ENCODE measurements around the gene AGAP3.

The AGAP3 gene

GRCh38 chr7:151137791-151138152 lies 51.5 kb downstream of the AGAP3 start:
- Histone ChIP-seq H3K23ac (ENCODE audit: low read depth, low read length, poor library complexity) (peak overlapping the region; percentile 69), H3K4me2 (ENCODE audit: insufficient read depth, low read length, poor library complexity, severe bottlenecking) (no peak overlapping the region), H2BK15ac (ENCODE audit: low read length) (peak overlapping the region; percentile 70), H3K27me3 (ENCODE audit: control insufficient read depth in 3 of 3, insufficient read depth in 3 of 3, low read depth in 1 of 3, low read length in 3 of 3) (no peaks in the 10 kb centered on the region), H3K4ac (ENCODE audit: low read length) (peak overlapping the region; percentile 24), H3K14ac (ENCODE audit: low read length) (no peak overlapping the region), H3K27ac (replicated peaks; ENCODE audit: low read length) (no peak overlapping the region), H2BK12ac (ENCODE audit: low read length) (no peak overlapping the region), H4K8ac (ENCODE audit: low read depth, low read length) (no peak overlapping the region), H2BK5ac (ENCODE audit: low read length) (no peak overlapping the region), H2AK5ac (ENCODE audit: low read depth, low read length) (peak overlapping the region; percentile 26), H3K4me3 (ENCODE audit: low read length in 2 of 2) (no peak overlapping the region), H2AFZ (ENCODE audit: low read length) (no peak overlapping the region), H3K79me1 (ENCODE audit: low read depth, low read length) (no peaks in the 10 kb centered on the region), H3K36me3 (replicated peaks in 1 of 2; ENCODE audit: control insufficient read depth in 2 of 2, insufficient read depth in 2 of 2, low read length in 2 of 2) (peaks cover 27 to 92% of the 10 kb centered on the region in 2 donors), H3K9me3 (replicated peaks in 1 of 2; ENCODE audit: control insufficient read depth in 2 of 2, insufficient read depth in 1 of 2, low read depth in 1 of 2, low read length in 2 of 2) (no peaks in the 10 kb centered on the region), H4K91ac (ENCODE audit: low read depth, low read length, poor library complexity) (no peak overlapping the region), H3K9ac (ENCODE audit: low read depth, low read length, poor library complexity) (peak overlapping the region; percentile 80), H3K4me1 (ENCODE audit: control insufficient read depth in 2 of 2, insufficient read depth in 1 of 2, low read depth in 1 of 2, low read length in 2 of 2) (peaks cover 0 to 21% of the 10 kb centered on the region in 2 donors), H2BK120ac (ENCODE audit: low read depth, low read length) (no peak overlapping the region), H3K18ac (ENCODE audit: low read length) (peak overlapping the region; percentile 52)
- no peak for DNase-seq (ENCODE audit: low spot score)
- no CpG with 5 or more reads among the region's 11 CpGs for WGBS, 2 donors (ENCODE audit: extremely low coverage in 2 of 2, insufficient read length in 2 of 2, insufficient replicate concordance in 1 of 2)

DNA sequence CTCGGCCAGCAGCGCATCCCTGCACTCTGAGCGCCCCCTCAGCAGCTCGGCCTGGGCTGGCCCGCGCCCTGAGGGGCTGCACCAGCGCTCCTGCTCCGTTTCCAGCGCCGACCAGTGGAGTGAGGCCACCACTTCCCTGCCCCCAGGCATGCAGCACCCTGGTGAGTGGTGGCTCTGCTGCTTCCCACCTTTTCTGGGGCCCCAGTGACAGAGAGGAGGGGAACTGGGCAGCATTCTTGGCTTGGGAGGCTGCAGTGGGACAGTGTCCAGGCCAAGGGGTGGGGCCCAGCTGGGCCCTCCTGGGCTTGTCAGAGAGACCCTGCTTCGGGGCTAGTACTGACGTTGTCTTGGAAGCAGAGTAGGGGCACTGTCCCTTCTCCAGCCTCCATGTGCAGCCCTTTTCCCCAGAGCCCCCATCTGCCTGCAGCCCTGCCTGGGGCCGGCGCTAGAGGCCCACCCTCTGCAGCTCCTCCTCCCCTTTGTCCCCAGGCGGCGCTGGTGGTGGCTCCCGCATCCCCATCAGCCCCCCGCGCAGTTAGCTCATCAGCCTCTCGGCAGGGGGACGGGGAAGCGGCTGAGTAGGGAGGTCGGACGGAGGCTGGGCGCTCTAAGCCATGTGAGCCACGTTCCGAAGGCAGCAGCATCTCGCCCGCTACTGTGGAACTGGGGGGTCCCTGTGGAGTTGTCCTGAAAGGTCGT lies 52.0 kb downstream of the AGAP3 start:
- no peak overlapping the region for H3K4me3 ChIP-seq (ENCODE audit: low read length in 2 of 2)
- no peak overlapping the region for H4K8ac ChIP-seq (ENCODE audit: low read depth, low read length)
- no CpG with 5 or more reads among the region's 30 CpGs for WGBS, 2 donors (ENCODE audit: extremely low coverage in 2 of 2, insufficient read length in 2 of 2, insufficient replicate concordance in 1 of 2)
- H3K79me1 ChIP-seq (ENCODE audit: low read depth, low read length): no peaks in the 10 kb centered on the region
- no peak overlapping the region for H3K4me2 ChIP-seq (ENCODE audit: insufficient read depth, low read length, poor library complexity, severe bottlenecking)
- H3K4me1 ChIP-seq (ENCODE audit: control insufficient read depth in 2 of 2, insufficient read depth in 1 of 2, low read depth in 1 of 2, low read length in 2 of 2): peaks cover 0 to 21% of the 10 kb centered on the region in 2 donors
- H2BK5ac ChIP-seq (ENCODE audit: low read length): no peak overlapping the region
- no peaks in the 10 kb centered on the region for H3K27me3 ChIP-seq (ENCODE audit: control insufficient read depth in 3 of 3, insufficient read depth in 3 of 3, low read depth in 1 of 3, low read length in 3 of 3)
- peak overlapping the region; percentile 24 for H3K4ac ChIP-seq (ENCODE audit: low read length)
- H3K23ac ChIP-seq (ENCODE audit: low read depth, low read length, poor library complexity): peak overlapping the region; percentile 69
- no peak overlapping the region for H4K91ac ChIP-seq (ENCODE audit: low read depth, low read length, poor library complexity)
- H3K36me3 ChIP-seq (replicated peaks in 1 of 2; ENCODE audit: control insufficient read depth in 2 of 2, insufficient read depth in 2 of 2, low read length in 2 of 2): peaks cover 29 to 93% of the 10 kb centered on the region in 2 donors
- peak overlapping the region; percentile 80 for H3K9ac ChIP-seq (ENCODE audit: low read depth, low read length, poor library complexity)
- H3K9me3 ChIP-seq (replicated peaks in 1 of 2; ENCODE audit: control insufficient read depth in 2 of 2, insufficient read depth in 1 of 2, low read depth in 1 of 2, low read length in 2 of 2): no peaks in the 10 kb centered on the region
- peak overlapping the region; percentile 92 for H2BK12ac ChIP-seq (ENCODE audit: low read length)
- no peak overlapping the region for H2BK120ac ChIP-seq (ENCODE audit: low read depth, low read length)
- peak overlapping the region; percentile 84 for H3K18ac ChIP-seq (ENCODE audit: low read length)
- no peak for DNase-seq (ENCODE audit: low spot score)
- H3K14ac ChIP-seq (ENCODE audit: low read length): peak overlapping the region; percentile 97
- no peak overlapping the region for H3K27ac ChIP-seq (replicated peaks; ENCODE audit: low read length)
- H2AK5ac ChIP-seq (ENCODE audit: low read depth, low read length): peak overlapping the region; percentile 26
- peak overlapping the region; percentile 70 for H2BK15ac ChIP-seq (ENCODE audit: low read length)
- no peak overlapping the region for H2AFZ ChIP-seq (ENCODE audit: low read length)

GRCh38 chr7:151139071-151139790 lies 53.0 kb downstream of the AGAP3 start:
- Histone ChIP-seq H2BK15ac (ENCODE audit: low read length) (no peak overlapping the region), H2AK5ac (ENCODE audit: low read depth, low read length) (no peak overlapping the region), H3K4me2 (ENCODE audit: insufficient read depth, low read length, poor library complexity, severe bottlenecking) (no peak overlapping the region), H3K27ac (replicated peaks; ENCODE audit: low read length) (no peak overlapping the region), H3K9ac (ENCODE audit: low read depth, low read length, poor library complexity) (peak overlapping the region; percentile 45), H2BK120ac (ENCODE audit: low read depth, low read length) (no peak overlapping the region), H3K4me1 (ENCODE audit: control insufficient read depth in 2 of 2, insufficient read depth in 1 of 2, low read depth in 1 of 2, low read length in 2 of 2) (peaks cover 0 to 21% of the 10 kb centered on the region in 2 donors), H3K23ac (ENCODE audit: low read depth, low read length, poor library complexity) (no peak overlapping the region), H4K91ac (ENCODE audit: low read depth, low read length, poor library complexity) (no peak overlapping the region), H3K4me3 (ENCODE audit: low read length in 2 of 2) (no peak overlapping the region), H2BK5ac (ENCODE audit: low read length) (no peak overlapping the region), H4K8ac (ENCODE audit: low read depth, low read length) (no peak overlapping the region), H3K79me1 (ENCODE audit: low read depth, low read length) (no peaks in the 10 kb centered on the region), H2AFZ (ENCODE audit: low read length) (no peak overlapping the region), H3K14ac (ENCODE audit: low read length) (no peak overlapping the region), H3K9me3 (replicated peaks in 1 of 2; ENCODE audit: control insufficient read depth in 2 of 2, insufficient read depth in 1 of 2, low read depth in 1 of 2, low read length in 2 of 2) (no peaks in the 10 kb centered on the region), H2BK12ac (ENCODE audit: low read length) (no peak overlapping the region), H3K18ac (ENCODE audit: low read length) (no peak overlapping the region), H3K4ac (ENCODE audit: low read length) (no peak overlapping the region), H3K36me3 (replicated peaks in 1 of 2; ENCODE audit: control insufficient read depth in 2 of 2, insufficient read depth in 2 of 2, low read length in 2 of 2) (peaks cover 30 to 93% of the 10 kb centered on the region in 2 donors), H3K27me3 (ENCODE audit: control insufficient read depth in 3 of 3, insufficient read depth in 3 of 3, low read depth in 1 of 3, low read length in 3 of 3) (no peaks in the 10 kb centered on the region)
- no peak for DNase-seq (ENCODE audit: low spot score)
- WGBS, 2 donors (ENCODE audit: extremely low coverage in 2 of 2, insufficient read length in 2 of 2, insufficient replicate concordance in 1 of 2): no CpG with 5 or more reads among the region's 18 CpGs

- no peaks in the 10 kb centered on the region for H3K27me3 ChIP-seq (ENCODE audit: control insufficient read depth in 3 of 3, insufficient read depth in 3 of 3, low read depth in 1 of 3, low read length in 3 of 3)
- H2BK15ac ChIP-seq (ENCODE audit: low read length): no peak overlapping the region
- no peaks in the 10 kb centered on the region for H3K9me3 ChIP-seq (replicated peaks in 1 of 2; ENCODE audit: control insufficient read depth in 2 of 2, insufficient read depth in 1 of 2, low read depth in 1 of 2, low read length in 2 of 2)
- H4K8ac ChIP-seq (ENCODE audit: low read depth, low read length): no peak overlapping the region
- H2AK5ac ChIP-seq (ENCODE audit: low read depth, low read length): no peak overlapping the region
- no peak overlapping the region for H4K91ac ChIP-seq (ENCODE audit: low read depth, low read length, poor library complexity)
- H2AFZ ChIP-seq (ENCODE audit: low read length): no peak overlapping the region
- no peak overlapping the region for H3K4me2 ChIP-seq (ENCODE audit: insufficient read depth, low read length, poor library complexity, severe bottlenecking)
- H3K23ac ChIP-seq (ENCODE audit: low read depth, low read length, poor library complexity): peak overlapping the region; percentile 44
- WGBS, 2 donors (ENCODE audit: extremely low coverage in 2 of 2, insufficient read length in 2 of 2, insufficient replicate concordance in 1 of 2): no CpG with 5 or more reads among the region's 9 CpGs
- no peak overlapping the region for H3K4me3 ChIP-seq (ENCODE audit: low read length in 2 of 2)
- H3K4me1 ChIP-seq (ENCODE audit: control insufficient read depth in 2 of 2, insufficient read depth in 1 of 2, low read depth in 1 of 2, low read length in 2 of 2): peaks cover 0 to 21% of the 10 kb centered on the region in 2 donors
- peaks cover 28 to 91% of the 10 kb centered on the region in 2 donors for H3K36me3 ChIP-seq (replicated peaks in 1 of 2; ENCODE audit: control insufficient read depth in 2 of 2, insufficient read depth in 2 of 2, low read length in 2 of 2)
- H3K27ac ChIP-seq (replicated peaks; ENCODE audit: low read length): no peak overlapping the region
- no peak overlapping the region for H3K9ac ChIP-seq (ENCODE audit: low read depth, low read length, poor library complexity)
- no peak overlapping the region for H3K4ac ChIP-seq (ENCODE audit: low read length)
- no peak for DNase-seq (ENCODE audit: low spot score)
- no peak overlapping the region for H2BK5ac ChIP-seq (ENCODE audit: low read length)
- no peak overlapping the region for H2BK120ac ChIP-seq (ENCODE audit: low read depth, low read length)
- no peaks in the 10 kb centered on the region for H3K79me1 ChIP-seq (ENCODE audit: low read depth, low read length)
- H2BK12ac ChIP-seq (ENCODE audit: low read length): no peak overlapping the region
- no peak overlapping the region for H3K14ac ChIP-seq (ENCODE audit: low read length)
- no peak overlapping the region for H3K18ac ChIP-seq (ENCODE audit: low read length)
Observed at GRCh38 chr7:151139791-151140190, 53.5 kb downstream of the AGAP3 start.

Data from neuronal stem cell (in vitro differentiated cells).